ENCODE results near the gene PRKAR1B.
"Not testable (repeated sequence)": the region's sequence is repeated elsewhere in the genome, so short reads cannot be mapped to it uniquely, and the experiment has no call there.

The PRKAR1B gene

GRCh38 chr7:637826-638225 is 89.3 kb downstream of the PRKAR1B start:
- Histone ChIP-seq H3K9me2 (ENCODE audit: low read depth, low read length) (no peaks in the 10 kb centered on the region), H3K4me1 (ENCODE audit: insufficient read depth, low read length, severe bottlenecking) (no peaks in the 10 kb centered on the region), H3K4me3 (ENCODE audit: low read depth, low read length, poor library complexity, severe bottlenecking) (no peak overlapping the region), H2AFZ (ENCODE audit: low read length) (no peak overlapping the region), H3K4me2 (ENCODE audit: low read length) (no peak overlapping the region), H3K27ac (ENCODE audit: low read depth, low read length, poor library complexity, severe bottlenecking) (no peak overlapping the region), H3F3A (ENCODE audit: insufficient read depth, low read length) (no peaks in the 10 kb centered on the region), H3K79me2 (ENCODE audit: insufficient read depth, low read length) (no peaks in the 10 kb centered on the region), H3K27me3 (ENCODE audit: insufficient read depth, low read length) (no peaks in the 10 kb centered on the region), H3K9ac (ENCODE audit: low read length) (no peak overlapping the region), H3K9me3 (ENCODE audit: low read length) (no peaks in the 10 kb centered on the region), H4K20me1 (ENCODE audit: insufficient read depth, low read length) (no peaks in the 10 kb centered on the region), H3K36me3 (ENCODE audit: insufficient read depth, low read length) (no peaks in the 10 kb centered on the region)
- TF ChIP-seq EZH2 (IDR thresholded peaks at IDR 0.05; ENCODE audit: borderline replicate concordance, low read length): no peak
- TF ChIP-seq, protein P1, sequence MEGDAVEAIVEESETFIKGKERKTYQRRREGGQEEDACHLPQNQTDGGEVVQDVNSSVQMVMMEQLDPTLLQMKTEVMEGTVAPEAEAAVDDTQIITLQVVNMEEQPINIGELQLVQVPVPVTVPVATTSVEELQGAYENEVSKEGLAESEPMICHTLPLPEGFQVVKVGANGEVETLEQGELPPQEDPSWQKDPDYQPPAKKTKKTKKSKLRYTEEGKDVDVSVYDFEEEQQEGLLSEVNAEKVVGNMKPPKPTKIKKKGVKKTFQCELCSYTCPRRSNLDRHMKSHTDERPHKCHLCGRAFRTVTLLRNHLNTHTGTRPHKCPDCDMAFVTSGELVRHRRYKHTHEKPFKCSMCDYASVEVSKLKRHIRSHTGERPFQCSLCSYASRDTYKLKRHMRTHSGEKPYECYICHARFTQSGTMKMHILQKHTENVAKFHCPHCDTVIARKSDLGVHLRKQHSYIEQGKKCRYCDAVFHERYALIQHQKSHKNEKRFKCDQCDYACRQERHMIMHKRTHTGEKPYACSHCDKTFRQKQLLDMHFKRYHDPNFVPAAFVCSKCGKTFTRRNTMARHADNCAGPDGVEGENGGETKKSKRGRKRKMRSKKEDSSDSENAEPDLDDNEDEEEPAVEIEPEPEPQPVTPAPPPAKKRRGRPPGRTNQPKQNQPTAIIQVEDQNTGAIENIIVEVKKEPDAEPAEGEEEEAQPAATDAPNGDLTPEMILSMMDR (IDR thresholded peaks at IDR 0.05; ENCODE audit: low read length): no peak

DNA sequence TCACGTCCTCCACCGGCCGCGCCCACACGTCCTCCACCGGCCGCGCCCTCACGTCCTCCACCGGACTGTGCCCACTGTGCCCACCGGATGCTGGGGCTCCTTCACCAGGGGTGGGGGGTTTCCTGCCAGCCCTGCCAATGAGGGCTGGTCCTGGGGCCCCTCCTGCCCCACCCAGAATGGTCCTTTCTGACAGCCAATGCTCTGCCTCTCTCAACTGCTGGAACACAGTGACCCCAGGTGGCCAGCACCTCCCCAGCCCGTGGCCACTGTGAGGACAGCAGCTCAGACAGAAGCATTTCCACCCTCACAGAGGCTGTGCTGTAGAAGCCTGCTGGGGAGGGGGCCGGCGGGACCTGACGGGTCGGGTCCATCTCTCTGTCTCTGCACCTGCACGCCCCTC is 90.7 kb downstream of the PRKAR1B start:
- no peaks in the 10 kb centered on the region for H3K4me1 ChIP-seq (ENCODE audit: insufficient read depth, low read length, severe bottlenecking)
- no peaks in the 10 kb centered on the region for H3K9me3 ChIP-seq (ENCODE audit: low read length)
- no peaks in the 10 kb centered on the region for H3K9me2 ChIP-seq (ENCODE audit: low read depth, low read length)
- H3K27ac ChIP-seq (ENCODE audit: low read depth, low read length, poor library complexity, severe bottlenecking): no peak overlapping the region
- H3K27me3 ChIP-seq (ENCODE audit: insufficient read depth, low read length): no peaks in the 10 kb centered on the region
- H3K36me3 ChIP-seq (ENCODE audit: insufficient read depth, low read length): no peaks in the 10 kb centered on the region
- H3K4me3 ChIP-seq (ENCODE audit: low read depth, low read length, poor library complexity, severe bottlenecking): no peak overlapping the region
- H3F3A ChIP-seq (ENCODE audit: insufficient read depth, low read length): no peaks in the 10 kb centered on the region
- no peak overlapping the region for H3K4me2 ChIP-seq (ENCODE audit: low read length)
- no peaks in the 10 kb centered on the region for H4K20me1 ChIP-seq (ENCODE audit: insufficient read depth, low read length)
- H3K79me2 ChIP-seq (ENCODE audit: insufficient read depth, low read length): no peaks in the 10 kb centered on the region
- no peak overlapping the region for H3K9ac ChIP-seq (ENCODE audit: low read length)
- TF ChIP-seq, protein P1 (IDR thresholded peaks at IDR 0.05; ENCODE audit: low read length): no peak
- TF ChIP-seq EZH2 (IDR thresholded peaks at IDR 0.05; ENCODE audit: borderline replicate concordance, low read length): no peak
- H2AFZ ChIP-seq (ENCODE audit: low read length): no peak overlapping the region

- H2AFZ ChIP-seq (ENCODE audit: low read length); H4K20me1 ChIP-seq (ENCODE audit: insufficient read depth, low read length); H3K9me3 ChIP-seq (ENCODE audit: low read length); H3F3A ChIP-seq (ENCODE audit: insufficient read depth, low read length); H3K4me1 ChIP-seq (ENCODE audit: insufficient read depth, low read length, severe bottlenecking); H3K27me3 ChIP-seq (ENCODE audit: insufficient read depth, low read length); H3K4me2 ChIP-seq (ENCODE audit: low read length); H3K27ac ChIP-seq (ENCODE audit: low read depth, low read length, poor library complexity, severe bottlenecking); H3K4me3 ChIP-seq (ENCODE audit: low read depth, low read length, poor library complexity, severe bottlenecking); H3K79me2 ChIP-seq (ENCODE audit: insufficient read depth, low read length); H3K9me2 ChIP-seq (ENCODE audit: low read depth, low read length); H3K36me3 ChIP-seq (ENCODE audit: insufficient read depth, low read length); H3K9ac ChIP-seq (ENCODE audit: low read length): not testable (repeated sequence)
These were observed 91.2 kb downstream of the PRKAR1B start for GRCh38 chr7:635687-636382.

DNA sequence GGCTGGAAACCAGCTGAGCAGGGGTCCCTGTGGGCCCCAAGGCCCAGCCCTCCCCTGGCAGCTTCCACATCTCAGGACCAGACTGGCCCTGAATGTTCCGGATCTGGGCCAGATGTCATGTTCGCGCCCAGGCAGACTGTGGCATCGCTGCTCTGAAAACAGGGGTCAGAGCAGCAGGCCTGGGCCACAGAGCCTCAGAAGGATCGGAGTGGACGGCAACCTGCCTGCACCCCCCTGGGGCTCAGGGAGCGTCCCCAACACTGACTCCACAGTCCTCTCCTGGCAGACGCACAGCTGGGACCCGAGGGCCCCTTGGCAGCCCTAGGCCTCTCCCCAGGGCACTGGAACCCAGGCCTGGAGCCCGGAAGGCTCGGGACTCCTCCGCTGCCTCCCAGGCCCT is 91.9 kb downstream of the PRKAR1B start:
- H3K27ac ChIP-seq (ENCODE audit: low read depth, low read length, poor library complexity, severe bottlenecking): no peak overlapping the region
- no peaks in the 10 kb centered on the region for H3K27me3 ChIP-seq (ENCODE audit: insufficient read depth, low read length)
- no peaks in the 10 kb centered on the region for H3K79me2 ChIP-seq (ENCODE audit: insufficient read depth, low read length)
- H3K4me1 ChIP-seq (ENCODE audit: insufficient read depth, low read length, severe bottlenecking): no peaks in the 10 kb centered on the region
- H3K9me3 ChIP-seq (ENCODE audit: low read length): no peaks in the 10 kb centered on the region
- H3K4me3 ChIP-seq (ENCODE audit: low read depth, low read length, poor library complexity, severe bottlenecking): no peak overlapping the region
- no peak overlapping the region for H3K9ac ChIP-seq (ENCODE audit: low read length)
- H3K36me3 ChIP-seq (ENCODE audit: insufficient read depth, low read length): no peaks in the 10 kb centered on the region
- H3F3A ChIP-seq (ENCODE audit: insufficient read depth, low read length): no peaks in the 10 kb centered on the region
- H3K9me2 ChIP-seq (ENCODE audit: low read depth, low read length): no peaks in the 10 kb centered on the region
- TF ChIP-seq, protein P1 (IDR thresholded peaks at IDR 0.05; ENCODE audit: low read length): no peak
- TF ChIP-seq EZH2 (IDR thresholded peaks at IDR 0.05; ENCODE audit: borderline replicate concordance, low read length): no peak
- H2AFZ ChIP-seq (ENCODE audit: low read length): no peak overlapping the region
- no peaks in the 10 kb centered on the region for H4K20me1 ChIP-seq (ENCODE audit: insufficient read depth, low read length)
- no peak overlapping the region for H3K4me2 ChIP-seq (ENCODE audit: low read length)

Measured in OCI-LY1 (cell line).